Gastrocnemius medialis (tissue), 4 donors: ENCODE data around the gene GUCY2D. TPM values are rescaled to one million over a fixed set of nuclear protein-coding genes. Genes with fewer than 3 reads are reported as not detected.

Experiments used
- ATAC-seq, 2 donors: fragments of 150-250 bp; one replicate each; pipeline ENCODE4 v1.9.1; 2016
- DNase-seq, 2 donors: peaks; one replicate each; pipeline ENCODE4 v3.0.0-alpha.2; 2019
- H3K27ac ChIP-seq, 4 donors: fragments of 200-600 bp; sonication (generic); 1 replicate in 1 of 4; 2 replicates in 3 of 4; pipeline ENCODE4 v1.5.1; 2016 to 2018; ENCODE audit warnings: mild to moderate bottlenecking in 2 of 4, moderate library complexity in 1 of 4
- H3K27me3 ChIP-seq, 3 donors: fragments of 200-600 bp; sonication (generic) in 2 of 3; 1 replicate in 1 of 3; 2 replicates in 2 of 3; pipeline versions ENCODE4 v1.5.1 to v1.6.0; 2016 to 2019; ENCODE audit warnings: mild to moderate bottlenecking in 1 of 3, moderate library complexity in 1 of 3
- H3K36me3 ChIP-seq, 2 donors: fragments of 200-600 bp; sonication (generic) in 1 of 2; one replicate each; pipeline ENCODE4 v1.5.1; 2017 to 2018
- H3K4me1 ChIP-seq, 2 donors: fragments of 200-600 bp; sonication (generic) in 1 of 2; one replicate each; pipeline ENCODE4 v1.5.1; 2016 to 2017; ENCODE audit warnings: mild to moderate bottlenecking in 2 of 2
- H3K4me3 ChIP-seq, 4 donors: fragments of 200-600 bp; sonication (generic) in 3 of 4; 1 replicate in 1 of 4; 2 replicates in 3 of 4; pipeline ENCODE4 v1.5.1; 2016 to 2019; ENCODE audit warnings: mild to moderate bottlenecking in 2 of 4
- H3K9me3 ChIP-seq, 3 donors: fragments of 200-600 bp; sonication (generic) in 2 of 3; 1 replicate in 1 of 3; 2 replicates in 2 of 3; pipeline ENCODE4 v1.5.1; 2016 to 2019
- POLR2A ChIP-seq, 2 donors: fragments of 450-650 bp; IDR thresholded peaks; one replicate each; pipeline ENCODE4 v1.6.1; 2017; ENCODE audit warnings: antibody characterized with exemption in 2 of 2, mild to moderate bottlenecking in 2 of 2, moderate library complexity in 2 of 2
- in situ Hi-C, 4 donors: fragments of 200-750 bp; cut with MboI; loops; one replicate each; pipeline versions ENCODE4 v1.15.0 to v1.8.0; 2017; ENCODE audit warnings: low sequenced_read_pairs in 4 of 4
- intact Hi-C: fragments of 100-400 bp; cut with DNase I; formaldehyde crosslinking; loops from one replicate; pipeline ENCODE4 v1.15.1; 2023; ENCODE audit warnings: low total_unique reads
- total RNA-seq, 4 donors: library from RNA; depleted of rRNA; stranded (reverse); fragments of >200 nt; gene quantifications; one replicate each; pipeline versions ENCODE4 v1.1.0 to v1.2.3, GENCODE V29; 2016
- TF ChIP-seq, protein P1 (sequence below), 5 experiments: fragments of 450-650 bp in 3 of 5; fragments of 200-600 bp in 2 of 5; sonication (generic) in 2 of 5; IDR thresholded peaks in 4 of 5; conservative IDR thresholded peaks in 1 of 5; 1 replicate in 4 of 5; 2 replicates in 1 of 5; pipeline ENCODE4 v1.5.1; 2016 to 2019; ENCODE audit warnings: antibody characterized with exemption in 5 of 5, mild to moderate bottlenecking in 3 of 5, moderate library complexity in 3 of 5

Gene GUCY2D
- total RNA-seq, 4 donors from 2014 or later = not detected

- Histone ChIP-seq H3K27ac (no peak overlapping the region), H3K4me3 (no peak overlapping the region), H3K9me3 (no peaks in the 10 kb centered on the region), H3K4me1 (peaks cover 8% of the 10 kb centered on the region in 2 donors), H3K27me3 (peaks cover 28 to 37% (median 33%) of the 10 kb centered on the region in 3 donors), H3K36me3 (no peaks in the 10 kb centered on the region)
- TF ChIP-seq, protein P1, sequence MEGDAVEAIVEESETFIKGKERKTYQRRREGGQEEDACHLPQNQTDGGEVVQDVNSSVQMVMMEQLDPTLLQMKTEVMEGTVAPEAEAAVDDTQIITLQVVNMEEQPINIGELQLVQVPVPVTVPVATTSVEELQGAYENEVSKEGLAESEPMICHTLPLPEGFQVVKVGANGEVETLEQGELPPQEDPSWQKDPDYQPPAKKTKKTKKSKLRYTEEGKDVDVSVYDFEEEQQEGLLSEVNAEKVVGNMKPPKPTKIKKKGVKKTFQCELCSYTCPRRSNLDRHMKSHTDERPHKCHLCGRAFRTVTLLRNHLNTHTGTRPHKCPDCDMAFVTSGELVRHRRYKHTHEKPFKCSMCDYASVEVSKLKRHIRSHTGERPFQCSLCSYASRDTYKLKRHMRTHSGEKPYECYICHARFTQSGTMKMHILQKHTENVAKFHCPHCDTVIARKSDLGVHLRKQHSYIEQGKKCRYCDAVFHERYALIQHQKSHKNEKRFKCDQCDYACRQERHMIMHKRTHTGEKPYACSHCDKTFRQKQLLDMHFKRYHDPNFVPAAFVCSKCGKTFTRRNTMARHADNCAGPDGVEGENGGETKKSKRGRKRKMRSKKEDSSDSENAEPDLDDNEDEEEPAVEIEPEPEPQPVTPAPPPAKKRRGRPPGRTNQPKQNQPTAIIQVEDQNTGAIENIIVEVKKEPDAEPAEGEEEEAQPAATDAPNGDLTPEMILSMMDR (IDR thresholded peaks at IDR 0.05 in 4 of 5, conservative IDR thresholded peaks at IDR 0.05 in 1 of 5) = no peak
- TF ChIP-seq POLR2A (IDR thresholded peaks at IDR 0.05) = no peak
- intact Hi-C loops = no loop called here
- ATAC-seq = no peak
- DNase-seq = no peak
- in situ Hi-C loops = no loop called here
Observed at GRCh38 chr17:8066841-8067775, 64.7 kb downstream of the GUCY2D start.

- H3K27me3 ChIP-seq = peaks cover 28 to 37% (median 33%) of the 10 kb centered on the region in 3 donors
- H3K36me3 ChIP-seq = no peaks in the 10 kb centered on the region
- DNase-seq (no peak), ATAC-seq (no peak)
- H3K4me1 ChIP-seq = peaks cover 2 to 8% of the 10 kb centered on the region in 2 donors
- intact Hi-C loops (no loop called here), in situ Hi-C loops (no loop called here)
- TF ChIP-seq, protein P1 (IDR thresholded peaks at IDR 0.05 in 4 of 5, conservative IDR thresholded peaks at IDR 0.05 in 1 of 5) = no peak
- TF ChIP-seq POLR2A (IDR thresholded peaks at IDR 0.05) = no peak
- H3K9me3 ChIP-seq = no peaks in the 10 kb centered on the region
- H3K27ac ChIP-seq = no peak overlapping the region
- no peak overlapping the region for H3K4me3 ChIP-seq
Observed at GRCh38 chr17:8067806-8068205, 65.4 kb downstream of the GUCY2D start.

DNA sequence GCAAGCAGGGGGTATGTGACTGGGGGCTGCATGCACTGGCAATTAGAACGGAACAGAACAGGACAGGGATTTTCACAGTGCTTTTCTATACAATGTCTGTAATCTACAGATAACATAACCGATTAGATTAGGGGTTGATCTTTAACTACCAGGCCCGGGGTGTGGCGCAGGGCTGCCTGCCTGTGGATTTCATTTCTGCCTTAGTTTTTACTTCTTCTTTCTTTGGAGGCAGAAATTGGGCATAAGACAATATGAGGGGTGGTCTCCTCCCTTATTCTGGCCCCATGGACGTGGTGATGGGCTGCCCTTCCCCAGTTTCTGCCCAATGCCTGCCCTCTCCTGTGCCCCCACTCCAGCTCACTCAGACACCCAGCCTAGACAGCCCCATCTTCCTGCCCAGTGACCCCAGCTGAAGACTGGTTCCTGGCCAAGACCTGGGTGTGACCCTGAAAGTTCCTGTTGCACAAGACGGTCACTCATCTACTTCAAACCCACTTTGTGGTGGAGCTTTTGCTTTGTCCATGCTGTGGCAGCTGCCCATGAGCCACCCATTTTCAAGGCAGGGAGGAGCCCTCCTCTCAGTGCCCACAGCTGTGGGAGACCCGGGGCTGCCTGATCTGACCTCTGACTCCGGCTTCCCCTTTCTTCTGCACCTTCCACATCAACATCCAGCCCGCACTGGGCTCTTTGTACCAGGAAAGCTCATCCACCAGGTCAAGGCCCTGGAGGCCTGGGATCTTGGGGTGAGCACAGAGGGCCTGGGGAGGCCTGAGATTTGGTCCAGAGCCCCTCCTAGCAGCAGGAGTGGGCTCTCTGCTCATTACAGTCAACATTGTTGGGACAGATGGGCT is 66.5 kb downstream of the GUCY2D start:
- no peak overlapping the region for H3K27ac ChIP-seq

DNA sequence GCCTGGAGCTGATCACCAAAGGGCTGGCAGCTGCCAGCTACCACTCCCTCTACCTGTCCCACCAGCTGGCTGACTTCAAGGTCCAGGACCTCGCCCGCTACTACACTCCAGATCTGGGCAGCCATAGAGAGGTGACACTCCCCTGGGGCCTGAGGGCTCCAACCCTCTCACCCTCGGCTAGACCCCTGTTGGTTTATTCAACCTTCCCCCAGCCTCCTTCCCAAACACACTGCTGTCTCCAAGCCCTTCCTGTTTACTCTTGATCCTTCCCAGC is 67.1 kb downstream of the GUCY2D start:
- in situ Hi-C loops = no loop called here
- no peak for TF ChIP-seq POLR2A (IDR thresholded peaks at IDR 0.05)
- TF ChIP-seq, protein P1 (IDR thresholded peaks at IDR 0.05 in 4 of 5, conservative IDR thresholded peaks at IDR 0.05 in 1 of 5) = no peak
- ATAC-seq (no peak), DNase-seq (no peak)
- H3K27me3 ChIP-seq = peaks cover 33 to 38% (median 34%) of the 10 kb centered on the region in 3 donors
- no peaks in the 10 kb centered on the region for H3K36me3 ChIP-seq
- H3K27ac ChIP-seq = no peak overlapping the region
- intact Hi-C loops = no loop called here
- H3K4me1 ChIP-seq = peaks cover 0 to 18% of the 10 kb centered on the region in 2 donors
- no peaks in the 10 kb centered on the region for H3K9me3 ChIP-seq
- H3K4me3 ChIP-seq = no peak overlapping the region

More for the DNA sequence above, 66.5 kb downstream of the GUCY2D start:
- H3K9me3 ChIP-seq = no peaks in the 10 kb centered on the region
- DNase-seq (peak; percentile 17 to 50), ATAC-seq (peak in 1 of 2 donors; percentile 21)
- intact Hi-C loops = no loop called here
- TF ChIP-seq POLR2A (IDR thresholded peaks at IDR 0.05) = no peak
- TF ChIP-seq, protein P1 (IDR thresholded peaks at IDR 0.05 in 4 of 5, conservative IDR thresholded peaks at IDR 0.05 in 1 of 5) = no peak
- H3K4me3 ChIP-seq = no peak overlapping the region
- peaks cover 28 to 38% (median 33%) of the 10 kb centered on the region in 3 donors for H3K27me3 ChIP-seq
- H3K4me1 ChIP-seq = peaks cover 0 to 18% of the 10 kb centered on the region in 2 donors
- H3K36me3 ChIP-seq = no peaks in the 10 kb centered on the region
- in situ Hi-C loops = no loop called here

Other genes starting within 250 kb of the GUCY2D start
- gene KDM6B, start 168.4 kb upstream of the GUCY2D start, total RNA-seq = 1 to 10 TPM; 1.9 to 8.2 (median 4.4) TPM
- gene TMEM88, start 147.5 kb upstream of the GUCY2D start, total RNA-seq = 10 to 100 TPM; 18.8 to 56.8 (median 27.9) TPM
- gene NAA38, start 145.1 kb upstream of the GUCY2D start, total RNA-seq = 100 to 1,000 TPM in 2 of 4 donors, 10 to 100 TPM in 2; 57.4 to 133 (median 96.6) TPM
- gene CYB5D1, start 144.6 kb upstream of the GUCY2D start, total RNA-seq = 10 to 100 TPM in 2 of 4 donors, 1 to 10 TPM in 2; 4.1 to 14.7 (median 9.0) TPM
- gene CHD3, start 113.8 kb upstream of the GUCY2D start, total RNA-seq = 1 to 10 TPM; 5.4 to 7.7 (median 6.0) TPM
- 1 to 10 TPM in 1 of 4 donors, under 1 TPM in 2, not detected in 1; 0.51 to 1.2 (median 0.62) TPM for gene RNF227, start 86.3 kb upstream of the GUCY2D start, total RNA-seq
- gene KCNAB3, start 72.8 kb upstream of the GUCY2D start, total RNA-seq = under 1 TPM in 1 of 4 donors, not detected in 3; 0.42 TPM
- 10 to 100 TPM; 19.4 to 41.7 (median 30.0) TPM for gene TRAPPC1, start 70.7 kb upstream of the GUCY2D start, total RNA-seq
- gene CNTROB, start 70.4 kb upstream of the GUCY2D start, total RNA-seq = 10 to 100 TPM in 1 of 4 donors, 1 to 10 TPM in 3; 3.6 to 14.3 (median 7.2) TPM
- gene ALOX15B, start 36.4 kb downstream of the GUCY2D start, total RNA-seq = 1 to 10 TPM in 1 of 4 donors, under 1 TPM in 3; 0.15 to 1.0 (median 0.69) TPM
- not detected for gene ALOX12B, start 85.1 kb downstream of the GUCY2D start, total RNA-seq
- gene ALOXE3, start 115.9 kb downstream of the GUCY2D start, total RNA-seq = not detected
- gene HES7, start 121.5 kb downstream of the GUCY2D start, total RNA-seq = not detected
- 100 to 1,000 TPM; 105 to 263 (median 164) TPM for gene PER1, start 149.8 kb downstream of the GUCY2D start, total RNA-seq
- gene VAMP2, start 160.3 kb downstream of the GUCY2D start, total RNA-seq = 10 to 100 TPM; 10.9 to 37.0 (median 25.7) TPM
- gene TMEM107, start 173.8 kb downstream of the GUCY2D start, total RNA-seq = 1 to 10 TPM in 3 of 4 donors, under 1 TPM in 1; 0.75 to 5.7 (median 3.1) TPM
- gene BORCS6, start 187.6 kb downstream of the GUCY2D start, total RNA-seq = 10 to 100 TPM; 16.2 to 34.5 (median 26.2) TPM
- gene AURKB, start 208.0 kb downstream of the GUCY2D start, total RNA-seq = 1 to 10 TPM in 1 of 4 donors, not detected in 3; 2.3 TPM
- 1 to 10 TPM; 2.4 to 5.5 (median 4.1) TPM for gene CTC1, start 245.4 kb downstream of the GUCY2D start, total RNA-seq
- gene PFAS, start 246.7 kb downstream of the GUCY2D start, total RNA-seq = 1 to 10 TPM; 2.6 to 8.4 (median 6.5) TPM